Psoas muscle (tissue), 8 donors: ENCODE data around the gene KCNH6. TPM values are rescaled to one million over a fixed set of nuclear protein-coding genes. Genes with fewer than 3 reads are reported as not detected.

Source experiments
- ATAC-seq, 4 donors: fragments of 200-7000 bp; cut with Tn5 transposase; one replicate each; pipeline ENCODE4 v1.9.1; 2020; ENCODE audit warnings: moderate library complexity in 3 of 4, mild to moderate bottlenecking in 2 of 4
- DNase-seq, 2 donors: peaks; one replicate each; pipeline ENCODE4 v3.0.0-alpha.2; 2020
- H3K27ac ChIP-seq: fragments of 200-600 bp; one replicate; pipeline ENCODE4 v1.8.0; 2022
- H3K27me3 ChIP-seq, 3 donors: fragments of 200-600 bp in 1 of 3; one replicate each; pipeline versions ENCODE4 v1.6.1 to v1.8.0; 2013 to 2022; ENCODE audit warnings: low read length in 2 of 3, mild to moderate bottlenecking in 2 of 3, moderate library complexity in 1 of 3; ENCODE audit not compliant: insufficient read depth in 3 of 3
- H3K36me3 ChIP-seq, 2 donors: fragments of 200-600 bp in 1 of 2; one replicate each; pipeline versions ENCODE4 v1.6.1 to v1.8.0; 2013 to 2022; ENCODE audit warnings: low read depth in 1 of 2, mild to moderate bottlenecking in 1 of 2, moderate library complexity in 1 of 2; ENCODE audit not compliant: insufficient read depth in 1 of 2
- H3K4me1 ChIP-seq: fragments of 200-600 bp; one replicate; pipeline ENCODE4 v1.8.0; 2022
- H3K4me3 ChIP-seq: fragments of 200-600 bp; one replicate; pipeline ENCODE4 v1.8.0; 2022; ENCODE audit warnings: mild to moderate bottlenecking
- H3K9me3 ChIP-seq: fragments of 200-600 bp; one replicate; pipeline ENCODE4 v1.8.0; 2022
- WGBS, 3 donors: extraction: QIAGEN DNeasy Blood & Tissue Kit; methylation state at CpG; one replicate each; pipeline versions ENCODE4 v1.1.6 to v1.1.7; 2013; 5-methylcytosine and 5-hydroxymethylcytosine counted together
- intact Hi-C, 2 donors: fragments of 100-400 bp; cut with DNase I; formaldehyde crosslinking; loops; one replicate each; pipeline versions ENCODE4 v1.11.0 to v1.14.2; 2022
- polyA plus RNA-seq, 3 donors: library from polyadenylated mRNA; stranded (reverse); fragments of 200-250 nt; gene quantifications; one replicate each; pipeline ENCODE4 v1.2.3, GENCODE V29; 2013
- total RNA-seq, 4 donors: library from RNA; stranded (reverse); fragmentation: NEBNext Ultra II Directional in 2 of 4; extraction: Animal tissue kit (Norgen Biotek cat#: 25700) in 2 of 4; gene quantifications; one replicate each; pipeline versions ENCODE4 v1.2.1 to v1.2.4, GENCODE V29; 2021 to 2023
- TF ChIP-seq, protein P1 (sequence below): fragments of 200-600 bp; IDR thresholded peaks from one replicate; pipeline ENCODE4 v1.8.0; 2022; ENCODE audit warnings: antibody characterized with exemption
- donor health status: healthy with polysubstance abuse.
- donor health status: DM: no; HTN: no; CAD: no; lungs with moderate emphysema.
- donor health status: Bipolar disorder and iron deficiency.
- donor health status: healthy.
- donor health status: DM: yes; HTN: yes; CAD: no.
- donor health status: DM: no; HTN: no; CAD: no.
- donor health status: DM: no; HTN: no; CAD: no.
- donor health status: DM: yes; HTN: yes; CAD: no.

The KCNH6 gene
- total and polyA plus RNA-seq, 7 donors: not detected

DNA sequence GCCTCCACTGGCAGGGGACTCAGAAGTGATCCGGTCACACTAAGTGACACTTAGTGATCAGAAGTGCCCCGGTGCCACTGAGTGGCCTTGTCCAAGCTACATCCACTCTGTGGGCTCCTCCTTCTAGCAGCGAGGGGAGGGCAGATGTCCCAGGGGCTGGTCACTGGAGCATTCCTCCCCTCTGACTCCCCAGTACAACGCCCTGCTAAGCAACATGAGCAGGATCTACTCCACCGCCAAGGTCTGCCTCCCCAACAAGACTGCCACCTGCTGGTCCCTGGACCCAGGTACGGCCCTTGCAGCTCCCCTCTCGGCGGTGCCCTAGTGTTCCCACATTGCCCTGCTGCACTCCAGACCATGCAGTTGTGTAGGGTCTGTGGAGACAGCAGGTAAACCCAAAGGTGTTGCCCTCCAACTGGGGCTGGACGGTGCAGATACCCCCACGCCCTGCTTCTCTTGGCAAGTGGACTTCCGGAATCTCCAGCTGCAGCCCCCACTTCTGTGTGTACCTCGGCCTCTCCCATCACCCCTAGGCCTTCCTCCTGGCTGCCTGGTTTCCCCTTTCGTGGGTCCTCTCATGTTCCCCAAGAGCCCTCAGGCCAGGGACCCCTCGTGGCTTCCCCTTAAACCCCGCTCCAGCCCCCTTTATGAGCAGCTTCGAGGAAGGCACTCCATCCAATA, 44.2 kb upstream of the KCNH6 start:
- peak; percentile 74 to 88 (median 82) for ATAC-seq
- H3K4me1 ChIP-seq: peaks cover 11% of the 10 kb centered on the region
- intact Hi-C loops: loop anchor here (1.0 to 5.0 kb wide), 2 partner anchors 52 to 54 kb away; no protein-coding TSS in a partner anchor

DNA sequence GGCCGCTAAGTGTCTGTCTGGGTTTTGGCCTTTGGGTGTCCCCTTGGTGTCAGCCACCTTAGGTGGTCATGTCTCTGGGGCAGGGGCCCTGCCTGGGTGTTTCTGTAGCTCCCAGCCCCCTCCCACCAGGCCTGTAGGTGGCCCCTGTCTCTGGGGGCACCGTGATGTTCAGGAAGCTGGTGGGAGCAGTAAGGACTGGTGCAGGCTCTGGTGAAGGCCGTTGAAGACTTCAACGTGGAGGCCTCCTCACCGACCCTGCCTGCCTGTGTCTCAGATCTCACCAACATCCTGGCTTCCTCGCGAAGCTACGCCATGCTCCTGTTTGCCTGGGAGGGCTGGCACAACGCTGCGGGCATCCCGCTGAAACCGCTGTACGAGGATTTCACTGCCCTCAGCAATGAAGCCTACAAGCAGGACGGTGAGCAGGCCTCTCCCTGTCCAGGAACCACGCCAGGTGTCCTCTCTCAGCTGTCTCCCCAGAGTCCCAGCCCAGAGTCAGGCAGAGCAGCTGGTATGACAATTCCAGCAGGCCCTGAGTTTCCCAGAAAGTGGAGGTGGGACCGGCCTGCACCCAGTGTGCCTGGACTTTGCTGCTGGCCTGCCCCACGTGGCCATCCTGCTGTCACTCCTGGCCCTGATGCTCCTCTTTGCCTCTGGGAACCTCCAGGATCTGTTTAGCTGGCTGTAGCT, 43.5 kb upstream of the KCNH6 start:
- no peak for DNase-seq
- intact Hi-C loops: loop anchor here (1.0 to 5.0 kb wide), 2 partner anchors 52 to 54 kb away; no protein-coding TSS in a partner anchor
- Histone ChIP-seq H3K27ac (no peak overlapping the region), H3K36me3 (no peaks in the 10 kb centered on the region), H3K9me3 (no peaks in the 10 kb centered on the region), H3K4me1 (peaks cover 11% of the 10 kb centered on the region), H3K27me3 (peaks cover 0 to 43% (median 15%) of the 10 kb centered on the region in 3 donors), H3K4me3 (no peak overlapping the region)
- TF ChIP-seq, protein P1, sequence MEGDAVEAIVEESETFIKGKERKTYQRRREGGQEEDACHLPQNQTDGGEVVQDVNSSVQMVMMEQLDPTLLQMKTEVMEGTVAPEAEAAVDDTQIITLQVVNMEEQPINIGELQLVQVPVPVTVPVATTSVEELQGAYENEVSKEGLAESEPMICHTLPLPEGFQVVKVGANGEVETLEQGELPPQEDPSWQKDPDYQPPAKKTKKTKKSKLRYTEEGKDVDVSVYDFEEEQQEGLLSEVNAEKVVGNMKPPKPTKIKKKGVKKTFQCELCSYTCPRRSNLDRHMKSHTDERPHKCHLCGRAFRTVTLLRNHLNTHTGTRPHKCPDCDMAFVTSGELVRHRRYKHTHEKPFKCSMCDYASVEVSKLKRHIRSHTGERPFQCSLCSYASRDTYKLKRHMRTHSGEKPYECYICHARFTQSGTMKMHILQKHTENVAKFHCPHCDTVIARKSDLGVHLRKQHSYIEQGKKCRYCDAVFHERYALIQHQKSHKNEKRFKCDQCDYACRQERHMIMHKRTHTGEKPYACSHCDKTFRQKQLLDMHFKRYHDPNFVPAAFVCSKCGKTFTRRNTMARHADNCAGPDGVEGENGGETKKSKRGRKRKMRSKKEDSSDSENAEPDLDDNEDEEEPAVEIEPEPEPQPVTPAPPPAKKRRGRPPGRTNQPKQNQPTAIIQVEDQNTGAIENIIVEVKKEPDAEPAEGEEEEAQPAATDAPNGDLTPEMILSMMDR: no peak
- 68 to 74% (median 71%) methylated on average over 16 to 17 of the region's 17 CpGs for WGBS, 3 donors
- no peak for ATAC-seq

More for the DNA sequence above, 44.2 kb upstream of the KCNH6 start:
- H3K27me3 ChIP-seq: peaks cover 0 to 43% (median 15%) of the 10 kb centered on the region in 3 donors
- TF ChIP-seq, protein P1: peak; percentile 60
- H3K4me3 ChIP-seq: peak overlapping the region; percentile 63
- H3K9me3 ChIP-seq: no peaks in the 10 kb centered on the region
- peak; percentile 76 to 86 for DNase-seq
- no peaks in the 10 kb centered on the region for H3K36me3 ChIP-seq
- no peak overlapping the region for H3K27ac ChIP-seq
- WGBS, 3 donors: 50 to 54% (median 52%) methylated on average over 16 of the region's 16 CpGs

DNA sequence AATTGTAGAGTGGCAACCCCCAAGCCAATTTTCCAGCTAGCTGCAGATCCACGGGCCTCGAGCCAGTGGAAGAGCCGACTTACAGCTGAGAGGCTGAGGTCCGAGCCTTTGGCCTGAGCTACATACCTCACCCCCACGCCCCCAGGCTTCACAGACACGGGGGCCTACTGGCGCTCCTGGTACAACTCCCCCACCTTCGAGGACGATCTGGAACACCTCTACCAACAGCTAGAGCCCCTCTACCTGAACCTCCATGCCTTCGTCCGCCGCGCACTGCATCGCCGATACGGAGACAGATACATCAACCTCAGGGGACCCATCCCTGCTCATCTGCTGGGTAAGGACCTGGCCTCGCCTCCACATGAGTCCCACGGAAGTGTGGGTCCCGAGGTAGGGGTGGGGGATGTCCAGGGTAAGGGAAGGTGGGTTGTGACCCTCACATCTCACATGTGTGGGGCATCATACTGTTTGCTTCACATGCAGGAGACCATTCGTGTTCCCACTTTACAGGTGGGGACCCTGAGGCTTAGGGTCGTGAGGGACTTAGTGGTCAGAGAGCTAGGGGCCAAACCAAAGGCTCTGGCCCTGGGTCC, 42.9 kb upstream of the KCNH6 start:
- intact Hi-C loops: no loop called here
- Histone ChIP-seq H3K4me3 (no peak overlapping the region), H3K9me3 (no peaks in the 10 kb centered on the region), H3K27me3 (peaks cover 0 to 39% (median 15%) of the 10 kb centered on the region in 3 donors), H3K36me3 (no peaks in the 10 kb centered on the region), H3K4me1 (peaks cover 11% of the 10 kb centered on the region), H3K27ac (no peak overlapping the region)
- DNase-seq: no peak
- WGBS, 3 donors: 73 to 77% (median 76%) methylated on average over 21 of the region's 21 CpGs
- TF ChIP-seq, protein P1: no peak
- no peak for ATAC-seq

DNA sequence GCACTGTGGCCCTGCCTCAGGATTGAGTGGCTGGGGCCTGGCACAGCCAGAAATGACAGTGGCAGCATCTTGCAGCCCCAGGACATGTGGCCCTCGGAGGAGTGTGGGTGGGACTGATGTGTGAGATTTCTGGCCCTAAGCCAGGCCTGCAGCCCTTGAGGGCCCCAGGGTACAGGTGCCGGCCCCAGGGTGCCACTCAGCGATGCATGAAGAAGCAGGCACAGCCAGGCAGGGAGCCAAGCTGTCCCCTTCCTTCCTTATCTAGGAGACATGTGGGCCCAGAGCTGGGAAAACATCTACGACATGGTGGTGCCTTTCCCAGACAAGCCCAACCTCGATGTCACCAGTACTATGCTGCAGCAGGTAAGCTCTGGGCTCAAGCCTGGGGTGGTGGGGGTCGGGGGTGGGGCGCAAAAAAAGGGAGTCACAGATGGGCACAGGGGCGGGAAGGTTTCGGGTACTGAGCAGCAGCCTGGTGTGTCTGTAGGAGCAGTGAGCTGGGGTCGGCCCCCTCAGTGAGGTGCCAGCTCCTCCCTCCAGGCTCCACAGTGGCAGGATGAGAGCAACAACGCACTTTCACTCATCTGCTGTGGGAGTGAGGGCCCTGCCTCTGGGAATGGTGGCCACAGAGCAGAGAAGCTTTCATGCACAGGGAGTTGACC, 42.2 kb upstream of the KCNH6 start:
- TF ChIP-seq, protein P1: no peak
- H3K9me3 ChIP-seq: no peaks in the 10 kb centered on the region
- DNase-seq: no peak
- no peak for ATAC-seq
- no peaks in the 10 kb centered on the region for H3K36me3 ChIP-seq
- no peak overlapping the region for H3K4me3 ChIP-seq
- H3K27ac ChIP-seq: no peak overlapping the region
- intact Hi-C loops: no loop called here
- H3K4me1 ChIP-seq: peaks cover 11% of the 10 kb centered on the region
- 72 to 78% (median 75%) methylated on average over 11 of the region's 11 CpGs for WGBS, 3 donors
- H3K27me3 ChIP-seq: peaks cover 0 to 33% (median 15%) of the 10 kb centered on the region in 3 donors
